ENCODE data around the gene UBE2S.

The UBE2S gene

DNA sequence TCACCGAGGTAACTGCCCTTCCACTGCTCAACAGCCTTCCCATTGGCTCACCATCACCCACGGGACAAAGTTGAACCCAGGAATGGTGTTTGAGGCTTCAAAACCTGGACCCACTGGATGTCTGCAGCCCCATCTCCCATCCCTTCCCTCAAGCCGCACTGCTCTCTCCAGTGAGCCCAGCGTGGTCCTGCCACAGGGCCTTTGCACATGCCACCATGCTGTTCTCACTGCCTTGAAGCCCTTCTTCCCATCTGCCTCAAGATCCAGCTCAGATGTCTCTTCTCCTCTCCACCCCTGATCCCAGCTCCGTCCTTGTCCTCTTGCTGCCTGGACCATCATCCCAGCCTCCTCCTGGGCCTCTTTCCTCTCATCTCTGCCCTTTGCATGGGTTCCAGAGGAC, 31.5 kb upstream of the UBE2S start:
- H3K36me3 ChIP-seq (ENCODE audit: insufficient read depth, insufficient read length, low read length), result no peaks in the 10 kb centered on the region

DNA sequence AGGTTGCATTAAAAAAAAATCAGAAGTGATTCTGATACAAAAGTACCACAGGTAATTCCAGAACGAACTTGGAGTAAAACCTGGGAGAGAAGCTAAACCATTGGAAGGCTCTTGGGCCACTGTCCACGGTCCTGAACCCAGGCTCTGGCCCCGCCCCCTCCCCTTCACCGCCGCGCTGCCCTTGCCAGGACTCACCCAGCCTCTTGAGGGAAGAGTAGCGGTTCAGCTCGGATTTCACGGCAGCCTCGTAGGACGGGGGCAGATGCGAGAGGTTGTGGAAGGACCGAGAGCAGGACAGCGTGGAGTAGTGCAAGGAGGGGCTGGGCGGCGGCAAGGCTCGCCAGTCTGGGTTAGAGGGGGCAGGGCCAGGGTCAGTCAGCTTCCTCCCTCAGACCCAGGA, 29.8 kb upstream of the UBE2S start:
- peaks cover 8% of the 10 kb centered on the region for H3K4me1 ChIP-seq (ENCODE audit: insufficient read depth, insufficient read length)
- H3K9me3 ChIP-seq (ENCODE audit: insufficient read depth, low read length), result no peaks in the 10 kb centered on the region
- DNase-seq (ENCODE audit: low read depth, low spot score), result peak; percentile 61
- no peak overlapping the region for H3K4me3 ChIP-seq (ENCODE audit: insufficient read length, low read depth)
- no peak overlapping the region for H3K9ac ChIP-seq (ENCODE audit: insufficient read length, low read depth)
- H3K36me3 ChIP-seq (ENCODE audit: insufficient read depth, insufficient read length, low read length), result no peaks in the 10 kb centered on the region
- H3K27me3 ChIP-seq (ENCODE audit: insufficient read depth, insufficient read length), result peaks cover 71% of the 10 kb centered on the region
- TF ChIP-seq ZNF274 (IDR thresholded peaks at IDR 0.05; ENCODE audit: low read depth, low read length), result no peak

More for the DNA sequence above, 31.5 kb upstream of the UBE2S start:
- H3K9ac ChIP-seq (ENCODE audit: insufficient read length, low read depth), result no peak overlapping the region
- DNase-seq (ENCODE audit: low read depth, low spot score), result no peak
- no peaks in the 10 kb centered on the region for H3K9me3 ChIP-seq (ENCODE audit: insufficient read depth, low read length)
- no peak for TF ChIP-seq SUZ12 (IDR thresholded peaks at IDR 0.05; ENCODE audit: extremely low read depth, insufficient read depth, insufficient read length)
- no peak for TF ChIP-seq YY1 (IDR thresholded peaks at IDR 0.05; ENCODE audit: insufficient read depth, insufficient read length)
- TF ChIP-seq ZNF274 (IDR thresholded peaks at IDR 0.05; ENCODE audit: low read depth, low read length), result no peak
- H3K27me3 ChIP-seq (ENCODE audit: insufficient read depth, insufficient read length), result peaks cover 86% of the 10 kb centered on the region
- peaks cover 8% of the 10 kb centered on the region for H3K4me1 ChIP-seq (ENCODE audit: insufficient read depth, insufficient read length)
- H3K4me3 ChIP-seq (ENCODE audit: insufficient read length, low read depth), result no peak overlapping the region

DNA sequence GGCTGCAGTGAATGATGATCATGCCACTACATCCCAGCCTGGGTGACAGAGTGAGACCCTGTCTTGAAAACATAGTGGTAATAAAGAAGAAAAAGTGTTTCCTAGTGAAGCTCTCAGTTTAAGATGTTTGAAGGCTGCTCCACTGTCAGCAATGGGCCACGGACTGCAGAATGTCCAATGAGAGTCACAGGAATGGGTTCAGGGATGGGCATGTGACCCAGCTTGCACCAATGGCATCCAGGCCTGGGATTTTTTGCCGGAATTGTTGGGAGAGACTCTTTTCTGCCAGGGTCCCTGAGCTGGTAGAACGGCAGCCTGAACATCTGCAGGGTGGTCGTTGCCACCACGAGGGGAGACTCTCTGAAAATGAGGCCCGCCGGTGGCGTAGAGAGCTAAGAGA, 29.3 kb upstream of the UBE2S start:
- no peak for TF ChIP-seq SUZ12 (IDR thresholded peaks at IDR 0.05; ENCODE audit: extremely low read depth, insufficient read depth, insufficient read length)
- TF ChIP-seq YY1 (IDR thresholded peaks at IDR 0.05; ENCODE audit: insufficient read depth, insufficient read length), result no peak
- no peak for TF ChIP-seq ZNF274 (IDR thresholded peaks at IDR 0.05; ENCODE audit: low read depth, low read length)
- Histone ChIP-seq H3K9ac (ENCODE audit: insufficient read length, low read depth) (no peak overlapping the region), H3K4me1 (ENCODE audit: insufficient read depth, insufficient read length) (peaks cover 8% of the 10 kb centered on the region), H3K27me3 (ENCODE audit: insufficient read depth, insufficient read length) (peaks cover 68% of the 10 kb centered on the region), H3K36me3 (ENCODE audit: insufficient read depth, insufficient read length, low read length) (no peaks in the 10 kb centered on the region), H3K9me3 (ENCODE audit: insufficient read depth, low read length) (no peaks in the 10 kb centered on the region), H3K4me3 (ENCODE audit: insufficient read length, low read depth) (no peak overlapping the region)
- no peak for DNase-seq (ENCODE audit: low read depth, low spot score)

DNA sequence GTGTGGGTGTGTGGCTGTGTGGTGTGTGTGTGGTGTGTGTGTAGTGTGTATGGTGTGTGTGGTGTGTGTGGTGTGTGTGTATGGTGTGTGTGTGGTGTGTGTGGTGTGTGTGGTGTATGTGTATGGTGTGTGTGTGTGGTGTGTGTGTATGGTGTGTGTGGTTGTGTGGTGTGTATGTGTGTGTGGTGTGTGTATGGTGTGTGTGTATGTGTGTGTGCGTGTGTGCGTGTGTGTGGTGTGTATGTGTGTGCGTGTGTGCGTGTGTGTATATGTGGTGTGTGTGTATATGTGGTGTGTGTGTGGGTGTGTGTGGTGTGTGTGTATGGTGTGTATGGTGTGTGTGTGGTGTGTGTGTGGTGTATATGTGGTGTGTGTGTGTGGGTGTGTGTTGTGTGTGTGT, 27.4 kb upstream of the UBE2S start:
- Histone ChIP-seq H3K4me1 (ENCODE audit: insufficient read depth, insufficient read length) (peaks cover 5% of the 10 kb centered on the region), H3K4me3 (ENCODE audit: insufficient read length, low read depth) (no peak overlapping the region), H3K9ac (ENCODE audit: insufficient read length, low read depth) (no peak overlapping the region), H3K9me3 (ENCODE audit: insufficient read depth, low read length) (no peaks in the 10 kb centered on the region; the same call in 1 of the 2 replicates), H3K36me3 (ENCODE audit: insufficient read depth, insufficient read length, low read length) (no peaks in the 10 kb centered on the region), H3K27me3 (ENCODE audit: insufficient read depth, insufficient read length) (peaks cover 52% of the 10 kb centered on the region)
- no peak for TF ChIP-seq YY1 (IDR thresholded peaks at IDR 0.05; ENCODE audit: insufficient read depth, insufficient read length)
- no peak for TF ChIP-seq ZNF274 (IDR thresholded peaks at IDR 0.05; ENCODE audit: low read depth, low read length)
- TF ChIP-seq SUZ12 (IDR thresholded peaks at IDR 0.05; ENCODE audit: extremely low read depth, insufficient read depth, insufficient read length), result no peak
- DNase-seq (ENCODE audit: low read depth, low spot score), result no peak

DNA sequence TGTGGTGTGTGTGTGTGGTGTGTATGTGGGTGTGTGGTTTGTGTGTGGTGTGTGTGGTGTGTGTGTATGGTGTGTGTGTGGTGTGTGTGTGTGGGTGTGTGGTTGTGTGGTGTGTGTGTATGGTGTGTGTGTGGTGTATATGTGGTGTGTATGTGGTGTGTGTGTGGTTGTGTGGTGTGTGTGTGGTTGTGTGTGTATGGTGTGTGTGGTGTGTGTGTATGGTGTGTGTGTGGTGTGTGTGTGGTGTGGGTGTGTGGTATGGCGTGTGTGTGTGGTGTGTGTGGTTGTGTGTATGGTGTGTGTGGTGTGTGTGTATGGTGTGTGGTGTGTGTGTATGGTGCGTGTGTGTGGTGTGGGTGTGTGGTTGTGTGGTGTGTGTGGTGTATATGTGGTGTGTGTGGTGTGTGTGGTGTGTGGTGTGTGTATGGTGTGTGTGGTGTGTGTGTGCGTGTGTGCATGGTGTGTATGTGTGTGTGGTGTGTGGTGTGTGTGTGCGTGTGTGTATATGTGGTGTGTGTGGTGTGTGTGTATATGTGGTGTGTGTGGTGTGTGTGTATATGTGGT, 26.9 kb upstream of the UBE2S start:
- Histone ChIP-seq H3K4me3 (ENCODE audit: insufficient read length, low read depth) (no peak overlapping the region), H3K4me1 (ENCODE audit: insufficient read depth, insufficient read length) (peaks cover 4% of the 10 kb centered on the region), H3K9me3 (ENCODE audit: insufficient read depth, low read length) (no peaks in the 10 kb centered on the region; the same call in 1 of the 2 replicates), H3K27me3 (ENCODE audit: insufficient read depth, insufficient read length) (peaks cover 46% of the 10 kb centered on the region), H3K36me3 (ENCODE audit: insufficient read depth, insufficient read length, low read length) (no peaks in the 10 kb centered on the region), H3K9ac (ENCODE audit: insufficient read length, low read depth) (no peak overlapping the region)
- TF ChIP-seq YY1 (IDR thresholded peaks at IDR 0.05; ENCODE audit: insufficient read depth, insufficient read length) (no peak), SUZ12 (IDR thresholded peaks at IDR 0.05; ENCODE audit: extremely low read depth, insufficient read depth, insufficient read length) (no peak), ZNF274 (IDR thresholded peaks at IDR 0.05; ENCODE audit: low read depth, low read length) (no peak)
- no peak for DNase-seq (ENCODE audit: low read depth, low spot score)

DNA sequence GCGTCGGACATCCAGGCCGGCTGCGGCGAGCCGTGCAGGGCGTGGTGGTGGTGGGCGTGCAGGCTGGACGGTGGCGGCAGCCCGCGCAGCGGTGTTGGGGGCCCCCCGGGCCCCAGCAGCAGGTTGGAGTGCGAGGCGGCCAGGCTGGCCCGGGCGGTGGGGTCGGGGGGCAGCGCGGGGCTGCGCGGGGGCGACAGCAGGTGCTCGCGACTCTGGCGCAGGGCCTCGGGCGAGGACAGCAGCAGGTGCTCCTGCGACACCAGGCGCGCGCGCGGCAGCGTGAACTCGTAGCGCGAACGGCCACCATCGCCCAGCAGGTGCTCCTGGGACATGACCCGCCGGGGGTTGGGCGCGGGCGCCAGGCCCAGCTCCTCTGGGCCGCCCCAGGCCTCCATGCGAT, 25.7 kb upstream of the UBE2S start:
- Histone ChIP-seq H3K4me3 (ENCODE audit: insufficient read length, low read depth) (no peak overlapping the region), H3K9ac (ENCODE audit: insufficient read length, low read depth) (no peak overlapping the region), H3K36me3 (ENCODE audit: insufficient read depth, insufficient read length, low read length) (no peaks in the 10 kb centered on the region), H3K27me3 (ENCODE audit: insufficient read depth, insufficient read length) (peaks cover 35% of the 10 kb centered on the region), H3K4me1 (ENCODE audit: insufficient read depth, insufficient read length) (peaks cover 5% of the 10 kb centered on the region), H3K9me3 (ENCODE audit: insufficient read depth, low read length) (no peaks in the 10 kb centered on the region; the same call in 1 of the 2 replicates)
- no peak for DNase-seq (ENCODE audit: low read depth, low spot score)
- no peak for TF ChIP-seq YY1 (IDR thresholded peaks at IDR 0.05; ENCODE audit: insufficient read depth, insufficient read length)
- TF ChIP-seq ZNF274 (IDR thresholded peaks at IDR 0.05; ENCODE audit: low read depth, low read length), result no peak
- no peak for TF ChIP-seq SUZ12 (IDR thresholded peaks at IDR 0.05; ENCODE audit: extremely low read depth, insufficient read depth, insufficient read length)

DNA sequence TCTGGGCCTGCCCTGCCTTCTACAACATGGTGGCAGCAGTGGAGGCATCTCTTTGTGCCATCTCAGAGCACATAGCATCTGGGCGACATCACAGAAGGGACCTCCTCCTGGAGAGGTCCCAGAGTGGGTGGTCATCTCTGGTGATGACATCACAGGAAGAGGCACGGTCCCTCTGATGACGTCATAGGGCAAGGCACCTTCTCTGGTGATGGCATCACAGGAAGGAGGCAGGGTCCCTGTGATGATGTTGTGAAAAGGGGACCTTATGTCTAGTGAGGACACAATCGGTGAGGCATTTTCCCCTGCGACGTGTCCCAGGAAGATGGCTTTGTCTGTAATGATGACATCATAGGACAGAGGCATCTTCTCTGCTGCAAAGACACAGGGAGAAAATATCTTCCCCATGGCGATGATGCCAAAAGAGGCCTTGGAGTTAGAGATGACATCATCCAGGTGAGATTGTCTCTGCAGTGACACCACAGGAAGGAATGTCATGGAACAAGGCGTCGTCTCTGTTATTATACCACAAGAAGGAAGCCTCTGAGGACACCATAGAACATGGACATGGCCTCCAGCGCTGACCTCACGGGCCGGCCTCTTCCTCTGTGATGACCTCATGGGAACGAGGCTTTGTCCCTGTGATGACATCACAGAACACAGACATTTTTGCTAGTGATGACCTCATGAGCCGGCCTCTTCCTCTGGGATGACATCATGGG, 24.8 kb upstream of the UBE2S start:
- no peak for DNase-seq (ENCODE audit: low read depth, low spot score)
- H3K4me3 ChIP-seq (ENCODE audit: insufficient read length, low read depth), result no peak overlapping the region
- H3K36me3 ChIP-seq (ENCODE audit: insufficient read depth, insufficient read length, low read length), result no peaks in the 10 kb centered on the region
- TF ChIP-seq SUZ12 (IDR thresholded peaks at IDR 0.05; ENCODE audit: extremely low read depth, insufficient read depth, insufficient read length) (no peak), ZNF274 (IDR thresholded peaks at IDR 0.05; ENCODE audit: low read depth, low read length) (no peak), YY1 (IDR thresholded peaks at IDR 0.05; ENCODE audit: insufficient read depth, insufficient read length) (no peak)
- H3K9ac ChIP-seq (ENCODE audit: insufficient read length, low read depth), result no peak overlapping the region
- H3K9me3 ChIP-seq (ENCODE audit: insufficient read depth, low read length), result no peaks in the 10 kb centered on the region; the same call in 1 of the 2 replicates
- peaks cover 2% of the 10 kb centered on the region for H3K4me1 ChIP-seq (ENCODE audit: insufficient read depth, insufficient read length)
- H3K27me3 ChIP-seq (ENCODE audit: insufficient read depth, insufficient read length), result peaks cover 26% of the 10 kb centered on the region

Data from NT2/D1 (cell line).